ENCODE results near the gene VWC2L.

VWC2L gene

GRCh38 chr2:214492152-214492551 is 81.3 kb downstream of the VWC2L start:
- no peaks in the 10 kb centered on the region for H3K4me1 ChIP-seq (ENCODE audit: control insufficient read depth in 2 of 2, insufficient read depth in 2 of 2, low read length in 2 of 2)
- H3K27me3 ChIP-seq (ENCODE audit: control insufficient read depth in 2 of 2, insufficient read depth in 2 of 2, low read length in 2 of 2), result no peaks in the 10 kb centered on the region
- H3K9ac ChIP-seq (ENCODE audit: low read depth in 1 of 2, low read length in 2 of 2), result no peak overlapping the region
- no peaks in the 10 kb centered on the region for H3K9me3 ChIP-seq (ENCODE audit: control insufficient read depth in 2 of 2, low read length in 2 of 2)
- H3K27ac ChIP-seq (ENCODE audit: low read depth in 2 of 2, low read length in 2 of 2), result no peak overlapping the region
- no peaks in the 10 kb centered on the region for H3K36me3 ChIP-seq (ENCODE audit: control insufficient read depth in 2 of 2, insufficient read depth in 2 of 2, low read length in 2 of 2)
- no peak overlapping the region for H3K4me3 ChIP-seq (ENCODE audit: low read length in 2 of 2)

GRCh38 chr2:214492608-214493007 is 81.8 kb downstream of the VWC2L start:
- Histone ChIP-seq H3K36me3 (ENCODE audit: control insufficient read depth in 2 of 2, insufficient read depth in 2 of 2, low read length in 2 of 2) (no peaks in the 10 kb centered on the region), H3K4me3 (ENCODE audit: low read length in 2 of 2) (no peak overlapping the region), H3K27ac (ENCODE audit: low read depth in 2 of 2, low read length in 2 of 2) (no peak overlapping the region), H3K4me1 (ENCODE audit: control insufficient read depth in 2 of 2, insufficient read depth in 2 of 2, low read length in 2 of 2) (no peaks in the 10 kb centered on the region), H3K9ac (ENCODE audit: low read depth in 1 of 2, low read length in 2 of 2) (no peak overlapping the region), H3K9me3 (ENCODE audit: control insufficient read depth in 2 of 2, low read length in 2 of 2) (no peaks in the 10 kb centered on the region), H3K27me3 (ENCODE audit: control insufficient read depth in 2 of 2, insufficient read depth in 2 of 2, low read length in 2 of 2) (no peaks in the 10 kb centered on the region)

GRCh38 chr2:214497489-214497888 is 86.6 kb downstream of the VWC2L start:
- H3K9ac ChIP-seq (ENCODE audit: low read depth in 1 of 2, low read length in 2 of 2), result no peak overlapping the region
- no peak overlapping the region for H3K4me3 ChIP-seq (ENCODE audit: low read length in 2 of 2)
- H3K4me1 ChIP-seq (ENCODE audit: control insufficient read depth in 2 of 2, insufficient read depth in 2 of 2, low read length in 2 of 2), result no peaks in the 10 kb centered on the region
- no peak overlapping the region for H3K27ac ChIP-seq (ENCODE audit: low read depth in 2 of 2, low read length in 2 of 2)
- no peaks in the 10 kb centered on the region for H3K36me3 ChIP-seq (ENCODE audit: control insufficient read depth in 2 of 2, insufficient read depth in 2 of 2, low read length in 2 of 2)
- H3K27me3 ChIP-seq (ENCODE audit: control insufficient read depth in 2 of 2, insufficient read depth in 2 of 2, low read length in 2 of 2), result no peaks in the 10 kb centered on the region
- H3K9me3 ChIP-seq (ENCODE audit: control insufficient read depth in 2 of 2, low read length in 2 of 2), result no peaks in the 10 kb centered on the region

GRCh38 chr2:214503568-214503967 is 92.7 kb downstream of the VWC2L start:
- Histone ChIP-seq H3K27ac (ENCODE audit: low read depth in 2 of 2, low read length in 2 of 2) (no peak overlapping the region), H3K36me3 (ENCODE audit: control insufficient read depth in 2 of 2, insufficient read depth in 2 of 2, low read length in 2 of 2) (no peaks in the 10 kb centered on the region), H3K4me3 (ENCODE audit: low read length in 2 of 2) (no peak overlapping the region), H3K4me1 (ENCODE audit: control insufficient read depth in 2 of 2, insufficient read depth in 2 of 2, low read length in 2 of 2) (no peaks in the 10 kb centered on the region), H3K27me3 (ENCODE audit: control insufficient read depth in 2 of 2, insufficient read depth in 2 of 2, low read length in 2 of 2) (no peaks in the 10 kb centered on the region), H3K9ac (ENCODE audit: low read depth in 1 of 2, low read length in 2 of 2) (no peak overlapping the region), H3K9me3 (ENCODE audit: control insufficient read depth in 2 of 2, low read length in 2 of 2) (no peaks in the 10 kb centered on the region)

- H3K4me3 ChIP-seq (ENCODE audit: low read length in 2 of 2), result no peak overlapping the region
- H3K27me3 ChIP-seq (ENCODE audit: control insufficient read depth in 2 of 2, insufficient read depth in 2 of 2, low read length in 2 of 2), result no peaks in the 10 kb centered on the region
- no peak overlapping the region for H3K9ac ChIP-seq (ENCODE audit: low read depth in 1 of 2, low read length in 2 of 2)
- no peak overlapping the region for H3K27ac ChIP-seq (ENCODE audit: low read depth in 2 of 2, low read length in 2 of 2)
- no peaks in the 10 kb centered on the region for H3K4me1 ChIP-seq (ENCODE audit: control insufficient read depth in 2 of 2, insufficient read depth in 2 of 2, low read length in 2 of 2)
- no peaks in the 10 kb centered on the region for H3K36me3 ChIP-seq (ENCODE audit: control insufficient read depth in 2 of 2, insufficient read depth in 2 of 2, low read length in 2 of 2)
- H3K9me3 ChIP-seq (ENCODE audit: control insufficient read depth in 2 of 2, low read length in 2 of 2), result no peaks in the 10 kb centered on the region
Observed at GRCh38 chr2:214504599-214505376, 93.9 kb downstream of the VWC2L start.

- Histone ChIP-seq H3K9me3 (ENCODE audit: control insufficient read depth in 2 of 2, low read length in 2 of 2) (no peaks in the 10 kb centered on the region), H3K4me1 (ENCODE audit: control insufficient read depth in 2 of 2, insufficient read depth in 2 of 2, low read length in 2 of 2) (no peaks in the 10 kb centered on the region), H3K4me3 (ENCODE audit: low read length in 2 of 2) (no peak overlapping the region), H3K9ac (ENCODE audit: low read depth in 1 of 2, low read length in 2 of 2) (no peak overlapping the region), H3K27me3 (ENCODE audit: control insufficient read depth in 2 of 2, insufficient read depth in 2 of 2, low read length in 2 of 2) (no peaks in the 10 kb centered on the region), H3K27ac (ENCODE audit: low read depth in 2 of 2, low read length in 2 of 2) (no peak overlapping the region), H3K36me3 (ENCODE audit: control insufficient read depth in 2 of 2, insufficient read depth in 2 of 2, low read length in 2 of 2) (no peaks in the 10 kb centered on the region)
Observed at GRCh38 chr2:214507032-214507431, 96.2 kb downstream of the VWC2L start.

- H3K9ac ChIP-seq (ENCODE audit: low read depth in 1 of 2, low read length in 2 of 2), result no peak overlapping the region
- H3K4me3 ChIP-seq (ENCODE audit: low read length in 2 of 2), result no peak overlapping the region
- no peak overlapping the region for H3K27ac ChIP-seq (ENCODE audit: low read depth in 2 of 2, low read length in 2 of 2)
- no peaks in the 10 kb centered on the region for H3K9me3 ChIP-seq (ENCODE audit: control insufficient read depth in 2 of 2, low read length in 2 of 2)
- H3K36me3 ChIP-seq (ENCODE audit: control insufficient read depth in 2 of 2, insufficient read depth in 2 of 2, low read length in 2 of 2), result no peaks in the 10 kb centered on the region
- H3K4me1 ChIP-seq (ENCODE audit: control insufficient read depth in 2 of 2, insufficient read depth in 2 of 2, low read length in 2 of 2), result no peaks in the 10 kb centered on the region
- no peaks in the 10 kb centered on the region for H3K27me3 ChIP-seq (ENCODE audit: control insufficient read depth in 2 of 2, insufficient read depth in 2 of 2, low read length in 2 of 2)
Observed at GRCh38 chr2:214514704-214515103, 103.8 kb downstream of the VWC2L start.

- H3K27ac ChIP-seq (ENCODE audit: low read depth in 2 of 2, low read length in 2 of 2), result no peak overlapping the region
- H3K9me3 ChIP-seq (ENCODE audit: control insufficient read depth in 2 of 2, low read length in 2 of 2), result no peaks in the 10 kb centered on the region
- H3K36me3 ChIP-seq (ENCODE audit: control insufficient read depth in 2 of 2, insufficient read depth in 2 of 2, low read length in 2 of 2), result no peaks in the 10 kb centered on the region
- H3K9ac ChIP-seq (ENCODE audit: low read depth in 1 of 2, low read length in 2 of 2), result no peak overlapping the region
- no peaks in the 10 kb centered on the region for H3K4me1 ChIP-seq (ENCODE audit: control insufficient read depth in 2 of 2, insufficient read depth in 2 of 2, low read length in 2 of 2)
- no peaks in the 10 kb centered on the region for H3K27me3 ChIP-seq (ENCODE audit: control insufficient read depth in 2 of 2, insufficient read depth in 2 of 2, low read length in 2 of 2)
- H3K4me3 ChIP-seq (ENCODE audit: low read length in 2 of 2), result no peak overlapping the region
Observed at GRCh38 chr2:214515111-214515510, 104.3 kb downstream of the VWC2L start.

- no peak overlapping the region for H3K27ac ChIP-seq (ENCODE audit: low read depth in 2 of 2, low read length in 2 of 2)
- no peaks in the 10 kb centered on the region for H3K36me3 ChIP-seq (ENCODE audit: control insufficient read depth in 2 of 2, insufficient read depth in 2 of 2, low read length in 2 of 2)
- no peaks in the 10 kb centered on the region for H3K9me3 ChIP-seq (ENCODE audit: control insufficient read depth in 2 of 2, low read length in 2 of 2)
- H3K4me1 ChIP-seq (ENCODE audit: control insufficient read depth in 2 of 2, insufficient read depth in 2 of 2, low read length in 2 of 2), result no peaks in the 10 kb centered on the region
- no peak overlapping the region for H3K4me3 ChIP-seq (ENCODE audit: low read length in 2 of 2)
- no peak overlapping the region for H3K9ac ChIP-seq (ENCODE audit: low read depth in 1 of 2, low read length in 2 of 2)
- no peaks in the 10 kb centered on the region for H3K27me3 ChIP-seq (ENCODE audit: control insufficient read depth in 2 of 2, insufficient read depth in 2 of 2, low read length in 2 of 2)
Observed at GRCh38 chr2:214519258-214519818, 108.5 kb downstream of the VWC2L start.

GRCh38 chr2:214529021-214529420 is 118.2 kb downstream of the VWC2L start:
- Histone ChIP-seq H3K4me1 (ENCODE audit: control insufficient read depth in 2 of 2, insufficient read depth in 2 of 2, low read length in 2 of 2) (no peaks in the 10 kb centered on the region), H3K36me3 (ENCODE audit: control insufficient read depth in 2 of 2, insufficient read depth in 2 of 2, low read length in 2 of 2) (no peaks in the 10 kb centered on the region), H3K9me3 (ENCODE audit: control insufficient read depth in 2 of 2, low read length in 2 of 2) (no peaks in the 10 kb centered on the region), H3K27ac (ENCODE audit: low read depth in 2 of 2, low read length in 2 of 2) (no peak overlapping the region), H3K9ac (ENCODE audit: low read depth in 1 of 2, low read length in 2 of 2) (no peak overlapping the region), H3K27me3 (ENCODE audit: control insufficient read depth in 2 of 2, insufficient read depth in 2 of 2, low read length in 2 of 2) (no peaks in the 10 kb centered on the region), H3K4me3 (ENCODE audit: low read length in 2 of 2) (no peak overlapping the region)
